PC-3 (cell line): ENCODE measurements around the gene CAPN3.

Source experiments
- EZH2 ChIP-seq: fragments of 300-600 bp; sonication (generic); IDR thresholded peaks from one replicate; pipeline ENCODE4 v1.6.1; 2017; ENCODE audit warnings: antibody characterized with exemption, mild to moderate bottlenecking, low read length; ENCODE audit not compliant: unreplicated experiment
- EZH2phosphoT487 ChIP-seq: fragments of 300-600 bp; sonication (generic); IDR thresholded peaks from 2 replicates; pipeline ENCODE4 v1.6.1; 2018; ENCODE audit warnings: mild to moderate bottlenecking, antibody characterized with exemption, low read length, borderline replicate concordance
- TF ChIP-seq, protein P1 (sequence below): fragments of 300-600 bp; sonication (generic); conservative IDR thresholded peaks from 2 replicates; pipeline ENCODE4 v1.5.1; 2017; ENCODE audit warnings: antibody characterized with exemption, low read depth, mild to moderate bottlenecking, low read length

DNA sequence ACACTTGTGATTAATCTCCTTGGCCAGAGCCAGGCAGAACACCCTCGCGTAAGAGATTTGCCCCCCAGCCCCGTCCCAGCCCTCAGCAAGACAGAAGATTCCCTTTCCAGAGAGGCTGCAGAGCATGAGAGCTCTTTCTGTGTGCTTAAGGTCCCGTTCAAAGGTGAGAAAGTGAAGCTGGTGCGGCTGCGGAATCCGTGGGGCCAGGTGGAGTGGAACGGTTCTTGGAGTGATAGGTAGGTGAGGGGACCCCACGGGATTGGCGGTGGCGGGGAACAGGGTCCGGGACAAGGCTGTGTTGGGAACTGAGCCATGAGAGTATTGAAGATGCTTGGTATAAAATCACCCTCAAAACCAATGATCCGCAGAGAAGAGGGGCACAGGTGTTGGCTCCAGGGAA, 34.8 kb downstream of the CAPN3 start:
- TF ChIP-seq, protein P1, sequence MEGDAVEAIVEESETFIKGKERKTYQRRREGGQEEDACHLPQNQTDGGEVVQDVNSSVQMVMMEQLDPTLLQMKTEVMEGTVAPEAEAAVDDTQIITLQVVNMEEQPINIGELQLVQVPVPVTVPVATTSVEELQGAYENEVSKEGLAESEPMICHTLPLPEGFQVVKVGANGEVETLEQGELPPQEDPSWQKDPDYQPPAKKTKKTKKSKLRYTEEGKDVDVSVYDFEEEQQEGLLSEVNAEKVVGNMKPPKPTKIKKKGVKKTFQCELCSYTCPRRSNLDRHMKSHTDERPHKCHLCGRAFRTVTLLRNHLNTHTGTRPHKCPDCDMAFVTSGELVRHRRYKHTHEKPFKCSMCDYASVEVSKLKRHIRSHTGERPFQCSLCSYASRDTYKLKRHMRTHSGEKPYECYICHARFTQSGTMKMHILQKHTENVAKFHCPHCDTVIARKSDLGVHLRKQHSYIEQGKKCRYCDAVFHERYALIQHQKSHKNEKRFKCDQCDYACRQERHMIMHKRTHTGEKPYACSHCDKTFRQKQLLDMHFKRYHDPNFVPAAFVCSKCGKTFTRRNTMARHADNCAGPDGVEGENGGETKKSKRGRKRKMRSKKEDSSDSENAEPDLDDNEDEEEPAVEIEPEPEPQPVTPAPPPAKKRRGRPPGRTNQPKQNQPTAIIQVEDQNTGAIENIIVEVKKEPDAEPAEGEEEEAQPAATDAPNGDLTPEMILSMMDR = no peak
- TF ChIP-seq EZH2phosphoT487 (no peak), EZH2 (no peak)
